ENCODE data around the gene HOXC6.

Gene HOXC6

GRCh38 chr12:54000116-54001114 is 27.8 kb upstream of the HOXC6 start, which contains the start of gene HOXC9:
TSS of gene HOXC9 (plus strand) at chr12:54000161. CDS start at chr12:54000189, 28 bp downstream.
- DNase-seq (ENCODE audit: low spot score) = no peak
- Histone ChIP-seq H3K36me3 (ENCODE audit: low read depth) (no peaks in the 10 kb centered on the region), H3K4me3 (ENCODE audit: severe bottlenecking) (peak within 1 kb of the TSS; percentile 44), H3K9me3 (ENCODE audit: severe bottlenecking) (no peaks in the 10 kb centered on the region), H3K27ac (ENCODE audit: poor library complexity, severe bottlenecking) (peak within 1 kb of the TSS; percentile 20), H3K27me3 (ENCODE audit: insufficient read depth, poor library complexity, severe bottlenecking) (peaks cover 90% of the 10 kb centered on the region), H3K4me1 (ENCODE audit: insufficient read depth, poor library complexity, severe bottlenecking) (no peaks in the 10 kb centered on the region)
- no peak for TF ChIP-seq CTCF (IDR thresholded peaks at IDR 0.05; ENCODE audit: poor library complexity, severe bottlenecking)
- ATAC-seq (ENCODE audit: low read depth) = peak; percentile 29

- Histone ChIP-seq H3K27ac (ENCODE audit: poor library complexity, severe bottlenecking) (no peak overlapping the region), H3K36me3 (ENCODE audit: low read depth) (no peaks in the 10 kb centered on the region), H3K4me3 (ENCODE audit: severe bottlenecking) (no peak overlapping the region), H3K27me3 (ENCODE audit: insufficient read depth, poor library complexity, severe bottlenecking) (peaks cover 90% of the 10 kb centered on the region), H3K4me1 (ENCODE audit: insufficient read depth, poor library complexity, severe bottlenecking) (no peaks in the 10 kb centered on the region), H3K9me3 (ENCODE audit: severe bottlenecking) (no peaks in the 10 kb centered on the region)
- ATAC-seq (ENCODE audit: low read depth) (no peak), DNase-seq (ENCODE audit: low spot score) (no peak)
- TF ChIP-seq CTCF (IDR thresholded peaks at IDR 0.05; ENCODE audit: poor library complexity, severe bottlenecking) = no peak
These were observed 26.7 kb upstream of the HOXC6 start for GRCh38 chr12:54001283-54002187.

GRCh38 chr12:54002278-54002914 is 25.8 kb upstream of the HOXC6 start:
- no peaks in the 10 kb centered on the region for H3K36me3 ChIP-seq (ENCODE audit: low read depth)
- no peak overlapping the region for H3K4me3 ChIP-seq (ENCODE audit: severe bottlenecking)
- TF ChIP-seq CTCF (IDR thresholded peaks at IDR 0.05; ENCODE audit: poor library complexity, severe bottlenecking) = no peak
- no peak overlapping the region for H3K27ac ChIP-seq (ENCODE audit: poor library complexity, severe bottlenecking)
- no peak for DNase-seq (ENCODE audit: low spot score)
- ATAC-seq (ENCODE audit: low read depth) = no peak
- H3K4me1 ChIP-seq (ENCODE audit: insufficient read depth, poor library complexity, severe bottlenecking) = no peaks in the 10 kb centered on the region
- no peaks in the 10 kb centered on the region for H3K9me3 ChIP-seq (ENCODE audit: severe bottlenecking)
- peaks cover 90% of the 10 kb centered on the region for H3K27me3 ChIP-seq (ENCODE audit: insufficient read depth, poor library complexity, severe bottlenecking)

- Histone ChIP-seq H3K4me1 (ENCODE audit: insufficient read depth, poor library complexity, severe bottlenecking) (no peaks in the 10 kb centered on the region), H3K9me3 (ENCODE audit: severe bottlenecking) (no peaks in the 10 kb centered on the region), H3K27ac (ENCODE audit: poor library complexity, severe bottlenecking) (no peak overlapping the region), H3K36me3 (ENCODE audit: low read depth) (no peaks in the 10 kb centered on the region), H3K27me3 (ENCODE audit: insufficient read depth, poor library complexity, severe bottlenecking) (peaks cover 90% of the 10 kb centered on the region), H3K4me3 (ENCODE audit: severe bottlenecking) (no peak overlapping the region)
- no peak for TF ChIP-seq CTCF (IDR thresholded peaks at IDR 0.05; ENCODE audit: poor library complexity, severe bottlenecking)
- ATAC-seq (ENCODE audit: low read depth) (no peak), DNase-seq (ENCODE audit: low spot score) (no peak)
These were observed 25.3 kb upstream of the HOXC6 start for GRCh38 chr12:54002915-54003389.
